ENCODE measurements around the gene FHIT.

FHIT gene

DNA sequence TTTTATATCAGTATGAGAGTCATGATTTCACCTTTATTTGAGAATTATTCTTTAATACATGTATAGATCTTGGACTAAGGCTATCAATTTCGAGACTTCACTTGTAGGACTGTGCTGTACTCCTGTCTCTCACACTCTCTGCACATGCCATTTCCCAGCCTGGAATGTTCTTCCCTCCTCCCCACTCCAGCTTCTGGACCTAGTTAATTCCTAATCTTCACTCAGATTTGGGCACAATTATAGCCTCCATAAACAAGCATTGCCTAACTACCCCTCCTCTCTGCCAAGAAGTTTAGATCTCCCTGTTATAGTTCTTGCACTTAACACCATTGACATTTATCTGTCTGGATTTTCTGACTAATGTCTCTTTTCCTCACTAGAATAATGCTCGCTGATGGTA is 88.3 kb downstream of the FHIT start:
- no peak for DNase-seq

DNA sequence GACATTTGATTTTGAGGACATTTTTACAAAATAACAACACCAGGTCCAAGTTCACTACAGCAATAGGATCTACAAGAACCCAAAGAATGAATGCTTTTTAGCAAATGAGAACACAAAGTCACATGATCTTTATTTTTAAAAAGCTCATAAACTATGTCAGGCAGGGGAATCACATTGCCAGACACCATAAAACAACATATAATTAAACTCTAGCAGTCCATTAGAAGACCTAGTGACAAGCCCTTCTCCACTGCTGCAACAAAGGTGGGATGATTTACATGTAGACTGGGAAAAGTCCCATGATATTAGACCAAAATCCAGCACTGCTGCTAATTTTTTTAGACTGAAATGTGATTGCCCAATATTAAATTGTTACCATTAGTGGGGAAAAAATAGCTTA is 92.6 kb downstream of the FHIT start:
- no peak for DNase-seq

DNA sequence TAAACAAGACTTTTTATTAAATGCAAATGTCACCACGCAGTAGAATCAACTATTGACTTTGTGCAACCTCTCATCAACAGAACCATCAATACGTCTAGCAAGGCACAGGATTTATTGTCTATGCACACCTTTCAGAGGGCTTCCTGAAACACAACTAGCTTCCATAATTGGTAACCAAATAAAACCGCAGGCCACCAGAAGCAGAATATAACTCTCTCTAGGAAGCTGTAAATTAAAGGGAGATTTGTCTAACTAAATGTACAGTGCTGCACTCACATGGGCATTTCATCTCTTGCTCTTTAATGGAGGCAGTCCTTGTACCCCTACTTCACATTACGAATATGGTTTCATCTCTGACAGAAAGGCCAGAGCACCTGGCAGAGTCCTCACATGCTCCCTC is 93.0 kb downstream of the FHIT start:
- no peak for DNase-seq

DNA sequence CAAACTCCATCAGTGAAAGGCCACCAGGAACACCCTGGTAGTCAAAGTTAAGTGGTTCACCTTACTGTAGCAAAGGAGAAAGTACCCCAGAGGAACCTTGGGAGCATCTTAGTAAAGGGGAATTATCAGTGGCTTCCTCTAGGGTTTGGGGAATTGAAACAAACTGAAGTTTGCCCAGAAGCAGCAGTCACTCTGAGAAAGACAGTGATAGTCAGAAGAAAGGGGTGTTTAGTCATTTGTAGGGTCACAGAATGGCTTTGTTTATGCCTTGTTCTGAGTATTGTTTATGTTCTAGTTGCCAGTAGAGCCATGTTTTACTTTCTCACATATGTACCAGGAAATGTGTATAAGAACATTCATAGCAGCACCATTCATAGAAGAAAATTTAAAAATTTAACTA is 93.8 kb downstream of the FHIT start:
- DNase-seq = no peak

DNA sequence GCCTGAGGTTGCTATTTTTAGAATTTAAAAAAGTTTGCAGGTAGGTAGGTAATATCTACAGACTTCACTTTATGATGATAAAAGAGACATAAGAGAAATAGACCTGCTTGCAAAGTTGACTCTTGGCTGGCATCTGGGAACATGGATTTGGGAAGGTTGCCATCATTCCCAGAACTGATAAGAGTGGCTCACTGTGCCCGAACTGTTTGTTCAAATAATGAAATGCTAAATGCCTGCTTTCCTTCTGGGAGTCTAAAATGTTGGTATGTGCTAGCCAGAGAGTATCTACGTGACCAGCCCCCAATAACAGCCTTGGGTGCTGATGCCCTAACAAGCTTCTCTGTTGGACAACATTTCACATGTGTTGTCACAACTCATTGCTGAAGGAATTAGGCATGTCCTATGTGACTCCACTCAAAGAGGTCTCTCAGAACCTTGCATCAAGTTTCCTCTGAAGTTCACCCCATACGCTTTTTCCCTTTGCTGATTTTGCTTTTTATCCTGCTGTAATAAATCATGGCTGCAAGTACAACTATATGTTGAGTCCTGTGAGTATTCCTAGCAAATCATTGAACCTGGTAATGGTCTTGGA is 95.5 kb downstream of the FHIT start:
- DNase-seq = no peak

DNA sequence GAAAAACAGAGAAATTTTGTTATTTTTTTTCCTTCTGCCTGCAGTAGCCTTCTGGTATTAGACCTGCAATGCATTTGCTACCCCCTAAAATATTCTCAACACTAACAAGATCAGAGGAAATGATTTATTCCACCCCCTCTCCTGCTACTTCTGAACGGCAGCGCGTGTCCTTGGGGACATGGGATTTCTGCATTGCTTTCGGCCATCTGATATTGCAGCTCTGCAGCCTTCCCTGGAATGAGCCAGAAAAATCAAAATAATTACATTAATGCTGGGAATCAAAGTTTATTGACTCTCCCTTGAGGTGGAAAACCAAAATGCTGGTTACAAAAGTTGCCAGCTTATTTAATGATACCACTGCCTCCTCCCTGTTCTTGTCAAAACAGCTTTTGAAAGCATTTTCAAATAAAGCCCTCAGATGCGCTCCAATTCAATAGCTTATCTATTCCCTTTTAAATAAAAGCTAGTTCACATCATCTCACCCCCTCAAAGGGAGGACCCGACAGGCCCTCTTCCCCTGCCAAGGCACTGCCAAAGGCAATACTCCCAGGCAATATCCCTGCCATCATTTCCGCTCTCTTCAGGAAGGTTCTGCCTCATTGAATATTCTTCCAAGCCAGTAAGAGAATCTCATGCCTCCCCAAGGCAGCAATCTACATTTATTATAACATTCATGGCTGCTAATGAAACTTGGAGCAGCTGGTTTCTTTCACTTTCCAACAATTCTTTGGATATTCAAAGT is 96.6 kb downstream of the FHIT start:
- no peak for DNase-seq

DNA sequence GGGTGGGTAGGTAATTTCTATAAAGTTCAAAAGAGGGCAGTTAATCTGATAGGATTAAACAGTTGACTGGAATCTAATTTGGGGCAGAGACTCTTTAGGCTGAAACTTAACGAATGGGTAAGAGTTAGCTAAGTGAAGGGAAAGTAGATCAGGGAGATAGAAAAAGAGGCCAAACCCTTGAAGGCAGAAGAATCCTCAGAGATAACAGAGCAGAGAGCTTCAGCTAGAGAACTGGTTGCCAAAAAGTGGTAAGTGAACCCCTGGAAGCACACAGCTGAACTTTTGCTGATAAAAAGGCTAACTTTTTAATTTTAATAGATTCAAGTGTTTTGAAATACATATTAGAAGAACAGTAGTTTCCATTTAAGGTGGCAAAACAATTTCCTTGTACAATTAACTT is 99.2 kb downstream of the FHIT start:
- DNase-seq = no peak

DNA sequence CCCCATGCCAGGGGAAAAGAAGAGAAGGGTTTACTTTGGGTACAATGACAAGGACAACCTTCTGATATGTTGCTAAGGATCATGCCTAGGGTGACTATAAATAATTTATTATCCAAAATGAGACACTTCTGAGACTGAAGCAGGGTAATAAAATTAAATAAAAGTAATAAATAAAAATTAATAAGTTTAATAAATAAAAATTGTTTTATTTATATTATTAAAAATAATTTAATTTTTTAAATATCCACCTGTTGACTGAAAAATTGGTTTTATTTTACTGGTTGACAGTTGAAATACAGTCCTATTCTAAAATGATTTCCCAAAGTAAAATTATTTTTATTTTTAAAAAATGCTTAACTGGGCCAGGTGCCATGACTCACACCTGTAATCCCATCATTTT is 102.0 kb downstream of the FHIT start:
- no peak for DNase-seq

DNA sequence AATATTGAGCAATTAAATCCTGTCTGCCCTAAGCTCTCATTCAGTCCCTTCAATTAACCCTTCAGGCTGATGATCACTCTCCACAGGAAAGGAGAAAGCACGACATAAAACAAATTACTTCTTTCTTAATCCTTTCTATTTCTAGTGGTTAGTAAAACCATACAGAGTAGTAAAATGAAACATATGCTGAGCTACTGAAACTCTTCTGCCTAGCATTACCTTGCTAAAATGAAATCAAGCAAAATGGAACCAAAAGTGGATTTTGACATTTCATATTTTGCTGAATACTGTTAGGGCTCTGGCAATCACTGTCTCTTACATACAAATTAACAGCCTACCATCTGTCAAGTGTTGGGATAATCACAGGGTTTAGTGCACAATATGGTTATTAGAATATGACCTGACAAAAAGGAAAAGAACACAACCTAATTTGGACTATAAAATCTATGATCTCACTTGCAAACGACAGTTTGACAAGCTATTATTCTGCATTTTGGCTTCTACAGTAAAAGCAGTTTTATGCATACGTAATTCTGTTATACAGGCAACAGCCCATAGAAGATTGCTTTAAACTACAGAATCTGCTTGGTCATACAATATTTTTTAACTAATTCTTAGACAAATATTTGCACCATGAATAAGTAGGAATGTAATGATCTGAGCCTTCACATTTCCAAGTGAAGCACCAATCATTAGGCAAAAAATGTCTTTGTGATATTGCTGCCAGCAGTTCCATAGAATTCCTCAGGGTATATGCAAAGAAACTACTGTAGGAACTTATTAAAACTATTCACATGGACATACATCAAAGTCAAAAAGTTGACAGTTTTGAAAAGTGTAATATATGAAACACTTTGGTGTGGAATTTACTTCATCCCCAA is 105.0 kb downstream of the FHIT start:
- no peak for DNase-seq

DNA sequence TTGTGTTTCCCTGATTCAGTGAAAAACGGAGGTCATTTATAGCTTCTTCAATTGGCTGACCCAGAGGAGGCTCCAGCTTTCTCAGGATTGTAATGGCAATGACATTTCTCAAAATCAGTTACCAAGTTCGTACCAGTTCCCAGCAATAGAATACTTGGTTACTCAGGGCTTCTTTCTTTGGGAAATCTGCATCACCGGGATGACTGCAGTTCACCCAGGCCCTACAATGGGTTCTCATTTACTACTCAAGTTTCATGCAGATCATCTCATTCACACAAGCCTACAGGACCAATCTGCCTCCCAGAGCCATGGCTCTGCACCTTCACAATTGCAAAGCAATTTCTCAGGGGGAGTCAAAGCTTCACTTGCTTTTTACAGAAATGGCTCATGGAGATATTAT is 109.6 kb downstream of the FHIT start:
- DNase-seq = no peak

DNA sequence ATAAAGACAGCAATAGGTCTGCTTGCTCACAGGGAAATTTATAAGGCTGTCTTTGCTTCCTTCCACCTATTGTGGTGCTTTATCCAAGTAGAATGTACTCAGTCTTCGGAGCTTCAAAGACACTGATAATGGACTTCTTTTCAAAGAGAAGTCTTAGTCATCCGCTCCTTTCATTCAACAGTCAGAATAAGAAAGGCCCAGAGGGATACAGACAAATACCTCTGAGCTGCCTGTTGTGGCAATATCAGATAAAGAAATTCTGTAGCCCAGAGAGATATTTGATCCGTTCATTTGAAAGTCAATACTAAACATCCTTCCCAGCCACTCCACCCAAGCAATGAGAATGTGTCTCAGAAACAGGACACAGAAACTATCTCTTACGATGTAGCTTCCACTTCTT is 110.0 kb downstream of the FHIT start:
- DNase-seq = no peak

DNA sequence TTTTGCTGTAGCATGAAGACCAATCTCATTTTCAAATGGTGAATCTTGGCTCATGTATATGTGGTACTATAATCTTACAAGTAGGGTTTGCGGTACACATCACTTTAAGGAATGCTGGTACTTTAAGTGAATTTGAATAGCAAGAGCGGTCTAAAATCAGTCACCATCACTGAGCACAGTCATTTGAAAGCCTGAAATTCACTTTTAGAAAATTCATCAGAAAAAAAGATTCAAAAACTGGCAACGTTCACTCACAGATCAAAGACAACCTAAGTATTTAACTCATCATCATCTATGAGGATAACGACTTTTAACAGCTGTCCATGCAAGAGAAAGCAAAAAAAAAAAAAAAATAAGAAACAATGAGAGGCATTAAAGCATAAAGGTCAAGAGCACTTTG is 111.6 kb downstream of the FHIT start:
- DNase-seq = no peak

DNA sequence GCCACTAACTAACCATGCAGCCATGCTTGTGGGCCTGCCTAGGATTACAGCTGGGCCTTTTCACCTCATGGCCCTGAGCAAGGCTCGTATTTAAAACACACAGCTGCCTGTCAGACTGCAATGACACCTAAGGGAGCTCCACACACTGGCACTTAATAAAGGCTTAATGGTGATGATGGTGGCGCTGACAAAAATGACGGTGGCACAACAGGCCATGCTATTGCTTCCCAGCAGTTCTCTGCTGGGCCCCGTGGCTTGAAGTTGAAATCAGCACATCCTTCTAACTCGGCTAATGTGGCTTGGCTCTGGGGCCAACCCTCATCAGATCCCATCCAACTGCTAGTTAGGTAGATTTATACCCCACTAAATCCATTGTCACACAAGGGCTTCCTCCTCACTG is 112.9 kb downstream of the FHIT start:
- DNase-seq = no peak

DNA sequence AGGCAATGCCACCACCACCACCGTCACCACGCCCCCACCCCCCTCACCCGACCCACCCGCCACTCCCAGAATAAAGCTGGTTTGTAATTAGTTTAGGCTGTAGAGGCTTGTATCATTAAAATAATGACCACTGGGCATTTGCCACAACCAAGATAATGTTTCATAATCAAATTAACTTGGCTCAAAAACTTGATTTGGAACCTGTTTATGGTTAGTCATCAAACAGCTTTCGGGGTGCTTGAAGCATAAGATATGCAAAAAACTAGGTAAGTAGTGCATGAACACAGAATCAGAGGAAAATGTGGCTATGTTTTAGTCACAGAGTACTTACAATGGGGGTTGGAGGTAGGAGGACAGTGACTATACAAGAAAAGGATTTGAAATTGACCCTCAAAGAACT is 115.1 kb downstream of the FHIT start:
- no peak for DNase-seq

DNA sequence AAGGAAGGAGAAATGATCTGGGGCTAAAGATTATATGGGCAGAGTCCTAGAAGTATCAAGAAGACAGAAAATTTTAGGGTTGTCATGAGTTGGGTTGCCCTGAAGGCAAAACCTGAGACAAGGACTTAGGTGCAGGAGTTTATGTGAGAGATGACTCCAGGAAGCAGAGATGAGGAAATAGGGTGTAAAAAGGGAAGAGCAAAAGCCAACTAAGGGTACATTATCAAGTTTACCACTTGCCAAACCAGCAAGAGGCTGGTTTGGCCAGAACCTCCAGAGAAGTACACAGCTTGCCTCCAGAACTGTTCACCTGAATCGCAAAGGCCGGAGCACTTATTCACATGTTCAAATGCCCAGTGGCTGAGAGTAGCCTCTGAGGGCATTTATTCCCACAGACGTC is 116.7 kb downstream of the FHIT start:
- no peak for DNase-seq

DNA sequence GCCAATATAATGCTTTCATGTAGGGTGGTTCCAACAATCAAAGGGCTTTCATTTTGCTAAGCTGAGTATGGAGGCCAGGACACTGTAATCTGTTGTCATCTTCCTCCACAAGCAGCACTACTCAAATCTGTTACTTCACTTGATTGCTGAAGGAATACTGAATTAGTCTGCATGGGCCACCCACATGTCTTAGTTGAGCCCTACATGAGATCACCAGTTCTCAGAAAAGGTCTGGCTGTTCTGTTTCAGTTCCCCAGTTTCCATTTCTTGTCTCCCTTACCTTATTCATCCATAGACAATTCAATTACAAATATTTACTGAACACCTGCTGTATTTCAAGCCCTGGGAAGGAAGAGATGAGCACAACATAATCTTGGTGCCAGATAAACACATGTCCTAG is 119.2 kb downstream of the FHIT start:
- no peak for DNase-seq

DNA sequence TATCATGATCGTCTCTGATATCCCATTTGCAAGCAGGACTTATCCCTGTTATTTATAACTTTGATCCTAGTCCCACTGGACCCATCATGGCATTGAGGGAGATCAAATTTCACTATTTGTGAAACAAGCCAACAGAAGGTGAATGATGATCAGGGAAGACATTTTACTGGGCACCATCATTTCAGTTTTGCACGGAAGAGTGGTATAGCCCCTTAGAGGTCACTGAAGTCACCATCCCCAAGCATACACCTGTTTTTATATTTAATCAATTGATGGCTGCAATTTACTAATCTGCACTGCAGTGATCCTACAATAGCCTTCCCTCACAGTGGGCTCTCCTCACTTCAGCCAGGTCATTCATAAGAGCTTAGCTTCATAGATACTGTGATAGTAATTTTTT is 132.4 kb downstream of the FHIT start:
- no peak for DNase-seq

DNA sequence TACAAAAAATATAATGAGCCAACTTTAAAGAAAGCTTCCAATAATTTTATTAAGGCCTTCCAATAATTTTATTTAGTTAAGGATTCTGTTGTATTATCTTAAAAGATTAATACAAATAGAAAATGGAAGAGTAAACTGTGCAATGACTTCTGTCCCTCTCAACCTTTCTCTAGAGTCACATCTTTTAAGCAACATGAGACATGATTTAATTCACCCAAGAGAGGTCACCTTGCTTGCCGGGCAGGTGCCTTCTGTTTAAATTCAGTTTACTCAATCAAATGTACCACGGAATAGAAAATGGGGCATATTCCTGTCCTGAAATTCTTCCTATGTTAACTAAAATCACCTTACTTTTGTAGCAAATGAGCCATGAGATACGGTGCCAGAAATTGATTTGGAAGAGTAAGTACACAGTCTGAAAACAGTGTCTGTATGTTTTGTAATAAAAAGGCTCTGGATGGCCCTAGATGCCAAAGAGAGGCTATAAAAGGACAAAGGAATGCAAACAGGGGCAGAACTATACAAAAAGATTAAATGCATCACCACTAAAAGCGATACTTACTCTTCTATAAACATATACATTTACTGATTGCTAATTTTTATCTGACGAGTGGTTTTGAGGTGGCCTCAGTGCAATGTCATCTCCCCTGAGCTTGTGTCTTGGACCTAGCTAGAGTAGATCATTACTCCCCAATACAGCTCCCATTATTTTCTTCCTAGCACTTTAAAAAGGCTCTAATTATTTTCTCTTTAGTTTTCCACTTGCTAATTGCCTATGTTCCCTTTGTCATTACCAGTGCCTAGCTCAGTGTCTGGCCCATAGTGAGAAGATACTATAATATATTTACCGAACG is 134.0 kb downstream of the FHIT start:
- no peak for DNase-seq

DNA sequence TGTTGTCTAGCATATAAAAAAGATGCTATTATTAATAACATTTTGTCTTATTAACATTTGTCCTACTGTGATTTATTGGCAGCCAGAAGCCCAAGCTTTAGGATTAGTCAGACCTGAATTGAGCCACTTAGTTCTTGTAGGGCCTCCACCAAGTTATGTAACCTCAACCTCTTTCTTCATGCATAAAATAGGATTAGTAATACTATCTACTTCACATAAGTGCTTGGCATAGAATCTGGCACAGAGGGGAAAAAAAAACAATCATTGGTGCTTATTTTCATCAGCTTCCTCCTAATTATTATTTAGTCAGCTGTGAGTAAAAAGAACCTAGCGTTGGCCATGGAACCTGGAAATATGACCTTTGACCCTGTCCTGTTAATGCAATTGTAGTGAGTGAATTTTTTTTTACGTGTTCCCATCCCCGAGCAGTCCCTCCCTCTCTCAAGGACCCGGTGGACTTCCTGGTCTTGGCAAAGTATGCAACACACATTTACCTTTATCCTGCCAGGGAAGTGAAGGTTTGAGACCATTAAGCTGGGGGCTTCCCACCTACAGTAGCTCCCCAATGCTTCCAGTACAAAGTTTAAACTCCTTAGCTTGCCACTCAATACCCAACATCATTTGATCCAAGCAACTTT is 136.8 kb downstream of the FHIT start:
- DNase-seq = no peak

DNA sequence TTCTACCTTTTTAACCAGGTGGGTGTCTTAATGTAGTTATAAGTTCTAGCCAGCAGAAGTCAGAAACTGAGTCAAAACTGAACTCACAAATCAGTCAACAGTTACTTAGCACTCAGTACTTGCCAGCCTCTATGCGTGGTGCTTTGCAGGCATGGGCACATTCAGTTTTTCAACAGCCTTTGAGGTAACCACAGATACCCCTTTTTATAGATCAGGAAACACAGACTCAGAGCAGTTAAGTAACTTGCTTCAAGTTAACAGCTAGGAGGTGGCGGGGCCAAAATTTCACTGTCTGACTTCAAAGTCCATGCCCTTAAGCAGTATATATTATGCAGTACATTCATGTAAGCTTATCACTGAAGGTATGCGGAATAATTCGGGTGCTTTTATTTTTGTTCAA is 139.4 kb downstream of the FHIT start:
- DNase-seq = no peak

DNA sequence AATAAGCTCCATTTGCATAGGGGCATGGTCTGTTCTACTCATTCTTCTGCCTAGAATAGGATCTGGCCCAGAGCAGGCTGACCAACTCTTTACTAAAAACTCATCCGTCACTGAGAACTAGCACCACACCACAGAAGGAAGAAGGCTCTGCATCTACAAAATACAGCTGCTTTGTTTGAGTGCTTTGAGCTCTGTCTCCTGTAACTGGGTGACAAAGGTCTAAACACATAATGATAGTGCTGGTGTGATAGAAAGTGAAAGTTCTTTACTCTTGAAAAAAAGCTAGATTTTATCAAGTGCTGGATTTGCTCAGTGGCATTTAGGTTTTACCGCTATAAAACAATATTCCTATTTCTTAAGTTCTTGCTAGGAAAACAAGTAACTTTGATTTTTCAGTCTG is 140.7 kb downstream of the FHIT start:
- DNase-seq = no peak

DNA sequence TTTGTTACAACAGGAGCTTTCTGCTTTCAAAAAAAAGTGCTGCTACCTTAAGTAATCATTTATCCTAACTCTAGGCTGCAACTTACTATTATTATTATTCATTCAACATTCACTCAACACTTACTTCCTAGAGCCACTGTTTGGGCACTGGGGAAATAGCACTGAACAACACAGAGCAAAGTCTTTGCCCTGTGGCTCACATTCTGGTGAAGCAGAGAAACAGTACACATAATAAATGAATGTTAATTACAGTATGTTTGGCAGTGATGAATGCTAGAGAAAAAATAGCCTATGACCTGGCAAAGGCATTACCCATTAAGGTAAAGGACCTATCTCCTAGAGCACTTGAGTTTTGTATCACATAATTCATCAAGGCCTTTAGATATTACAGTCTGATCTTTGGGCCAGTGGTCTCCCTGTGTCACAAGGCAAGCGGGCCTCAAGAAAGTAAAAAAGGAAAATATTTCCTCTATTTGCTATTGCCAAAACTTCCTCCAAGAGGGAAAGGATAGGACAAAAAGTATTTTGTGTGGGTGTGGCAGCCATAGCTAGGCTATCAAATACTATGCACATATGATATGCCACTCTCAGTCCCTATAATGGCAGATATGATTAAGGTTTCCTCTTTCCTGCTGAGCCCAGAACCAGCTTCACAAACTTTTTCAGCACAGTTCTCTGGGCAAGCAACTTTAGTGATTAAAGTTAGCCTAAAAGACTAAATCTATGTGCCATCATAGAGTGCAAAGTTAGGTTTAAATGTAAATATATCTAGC is 142.8 kb downstream of the FHIT start:
- DNase-seq = no peak
